Measurements from ENCODE around the gene MRPL3.
"Not testable (repeated sequence)": the region's sequence is repeated elsewhere in the genome, so short reads cannot be mapped to it uniquely, and the experiment has no call there.

Gene MRPL3

GRCh38 chr3:131491775-131492174 lies 11.0 kb downstream of the MRPL3 start:
- no peak for DNase-seq

DNA sequence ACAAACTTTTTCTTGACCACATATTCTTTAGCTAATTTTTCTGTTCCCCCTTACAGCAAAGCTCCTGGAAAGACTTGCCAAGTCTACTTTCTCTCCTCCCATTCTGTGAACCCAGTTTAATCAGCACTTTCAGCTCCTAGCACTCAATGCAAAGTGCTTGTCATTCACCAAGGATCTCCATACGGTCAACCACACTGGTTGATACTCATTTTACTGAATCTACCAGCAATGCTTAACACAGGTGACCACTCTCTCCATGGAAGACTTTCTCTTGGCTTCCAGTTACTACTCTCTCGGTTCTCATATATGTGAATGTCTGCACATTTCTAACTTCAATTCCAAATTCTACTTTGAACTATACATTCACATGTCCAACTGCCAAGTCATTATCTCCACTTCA lies 11.7 kb downstream of the MRPL3 start:
- no peak for DNase-seq

DNA sequence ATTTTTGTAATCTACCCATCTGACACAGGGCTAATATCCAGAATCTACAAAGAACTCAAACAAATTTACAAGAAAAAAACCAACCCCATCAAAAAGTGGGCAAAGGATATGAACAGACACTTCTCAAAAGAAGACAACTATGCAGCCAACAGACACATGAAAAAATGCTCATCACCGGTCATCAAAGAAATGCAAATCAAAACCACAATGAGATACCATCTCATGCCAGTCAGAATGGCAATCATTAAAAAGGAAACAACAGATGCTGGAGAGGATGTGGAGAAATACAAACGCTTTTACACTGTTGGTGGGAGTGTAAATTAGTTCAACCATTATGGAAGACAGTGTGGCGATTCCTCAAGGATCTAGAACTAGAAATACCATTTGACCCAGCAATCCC lies 16.2 kb downstream of the MRPL3 start:
- DNase-seq, result not testable (repeated sequence)

DNA sequence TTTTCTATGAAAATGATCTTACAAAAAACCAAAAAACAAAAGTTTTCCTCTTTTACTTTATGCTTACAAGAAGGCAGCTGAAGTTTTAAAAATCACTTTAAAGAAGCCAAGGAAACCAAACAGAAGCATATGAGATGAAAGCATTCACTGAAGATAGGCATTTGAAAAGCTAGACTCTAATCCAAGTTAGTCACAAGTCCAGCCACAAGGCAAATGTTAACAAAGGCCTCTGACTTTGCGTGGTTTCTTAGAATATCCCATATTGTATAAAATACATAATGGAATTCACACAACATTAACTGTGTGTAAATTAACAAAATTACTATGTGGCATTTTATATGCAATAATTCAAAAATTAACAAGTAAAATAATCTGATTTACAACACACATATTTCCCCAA lies 17.7 kb downstream of the MRPL3 start:
- DNase-seq, result no peak

GRCh38 chr3:131484496-131485111 lies 18.2 kb downstream of the MRPL3 start:
- no peak for DNase-seq

DNA sequence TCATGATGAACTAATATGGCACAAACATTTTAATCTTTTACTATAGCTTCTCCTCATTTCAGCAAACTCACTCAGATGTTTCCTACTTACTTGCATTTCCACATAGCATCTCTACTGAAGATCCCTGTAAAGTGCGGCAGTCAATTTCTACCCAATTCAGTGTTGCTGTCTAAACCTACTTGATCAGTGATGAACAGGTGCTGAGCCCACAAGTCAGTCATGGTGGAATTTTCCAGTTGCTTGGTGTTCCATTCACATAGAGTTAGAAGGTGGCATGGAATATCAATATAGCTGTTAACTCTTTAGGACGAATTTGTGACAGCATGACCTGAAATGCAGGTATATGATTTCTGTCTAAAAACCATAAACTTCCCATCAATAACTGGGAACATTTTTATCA lies 22.7 kb downstream of the MRPL3 start:
- DNase-seq, result no peak

DNA sequence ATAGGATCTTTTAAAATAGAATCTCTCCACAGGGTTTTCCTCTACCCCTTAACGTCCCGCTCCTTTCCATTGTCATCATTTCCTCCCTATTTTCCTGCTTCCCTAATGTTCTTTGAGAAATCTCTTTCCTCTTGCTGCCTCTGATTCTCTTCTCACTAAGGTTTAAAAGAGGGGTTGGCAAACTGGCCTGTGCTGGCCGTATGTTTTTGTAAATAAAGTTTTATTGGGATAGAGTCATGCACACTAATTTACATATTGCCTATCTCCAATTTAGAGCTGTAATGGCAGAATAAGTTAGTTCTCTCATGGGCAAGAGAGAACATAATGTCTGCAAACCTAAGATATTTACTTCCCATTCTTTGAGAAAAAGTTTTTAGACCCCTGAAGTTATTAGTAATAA lies 25.0 kb downstream of the MRPL3 start:
- no peak for DNase-seq

DNA sequence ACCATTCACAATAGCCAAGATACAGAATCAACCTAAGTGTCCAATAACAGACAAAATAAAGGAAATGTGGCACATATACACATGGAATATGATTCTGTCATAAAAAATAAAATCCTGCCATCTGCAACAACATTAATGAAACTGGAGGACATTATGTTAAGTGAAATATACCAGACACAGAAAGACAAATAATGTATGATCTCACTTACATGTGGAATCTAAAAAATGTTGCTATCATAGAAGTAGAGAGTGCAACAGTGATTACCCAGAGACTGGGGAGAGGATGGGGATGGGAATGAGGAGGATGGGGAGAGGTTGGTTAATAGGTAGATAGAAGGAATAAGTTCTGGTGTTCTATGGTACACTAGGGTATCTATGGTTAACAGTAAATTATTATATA lies 28.7 kb downstream of the MRPL3 start:
- no peak for DNase-seq

GRCh38 chr3:131470377-131470776 lies 32.4 kb downstream of the MRPL3 start:
- DNase-seq, result no peak

DNA sequence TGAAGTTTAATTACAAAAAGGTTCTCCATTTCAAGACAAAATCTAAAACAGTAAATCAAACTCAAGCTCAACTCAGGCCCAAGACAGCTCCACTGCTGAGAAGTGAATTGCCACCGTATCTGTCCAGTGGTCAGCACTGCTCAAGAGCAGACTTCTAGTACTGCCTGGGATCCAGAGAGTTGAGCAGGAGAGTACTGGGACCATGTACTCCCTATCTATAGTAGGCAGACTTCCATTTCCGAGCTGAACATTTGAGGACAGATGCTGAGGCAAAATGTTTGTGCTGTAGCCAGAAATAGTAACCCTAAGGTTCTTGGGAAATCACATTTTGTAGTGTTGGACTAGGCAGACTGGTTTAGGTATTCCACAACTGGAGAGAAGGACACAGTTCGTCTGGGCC lies 44.1 kb downstream of the MRPL3 start:
- DNase-seq, result no peak

- DNase-seq, result no peak
Observed at GRCh38 chr3:131457220-131457619, 45.6 kb downstream of the MRPL3 start.

DNA sequence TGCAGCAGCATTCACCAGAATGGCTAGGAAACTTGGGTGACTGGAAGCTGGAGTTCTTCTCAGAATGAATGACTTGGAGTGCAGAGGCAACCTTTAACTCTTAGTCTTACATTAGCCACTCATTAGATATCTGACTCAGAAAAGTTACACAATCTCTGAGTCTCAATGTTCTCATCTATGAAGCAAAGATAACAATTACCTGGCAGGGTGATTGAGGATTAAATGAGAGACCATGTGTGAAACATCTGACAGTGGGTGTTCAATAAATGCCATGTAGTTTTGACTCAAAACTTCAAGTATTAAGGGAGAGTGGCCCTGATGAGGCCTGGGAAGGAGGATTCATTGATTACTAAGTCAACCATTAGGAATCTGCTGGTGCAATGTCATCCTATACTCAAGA lies 48.3 kb downstream of the MRPL3 start:
- no peak for DNase-seq

DNA sequence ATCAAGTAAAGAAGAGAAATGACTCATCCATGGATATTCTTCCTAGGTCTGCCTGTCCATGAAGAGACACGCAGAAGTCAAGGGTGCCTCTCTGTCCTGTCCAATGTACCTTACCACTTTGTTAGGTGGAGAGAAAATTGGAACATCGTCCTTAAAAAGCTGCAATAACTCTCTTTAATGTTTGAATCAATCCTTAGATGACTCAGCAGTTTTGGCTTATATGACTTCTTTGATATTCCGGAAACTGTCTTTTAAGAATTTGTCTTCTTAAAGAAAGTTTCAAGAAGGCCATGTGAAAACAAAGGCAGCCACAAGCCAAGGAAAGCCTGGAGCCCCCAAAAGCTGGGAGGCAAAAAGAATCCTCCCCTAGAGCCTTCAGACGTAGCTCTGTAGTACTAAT lies 49.2 kb downstream of the MRPL3 start:
- no peak for DNase-seq

- no peak for DNase-seq
Observed at GRCh38 chr3:131447349-131447748, 55.4 kb downstream of the MRPL3 start.

DNA sequence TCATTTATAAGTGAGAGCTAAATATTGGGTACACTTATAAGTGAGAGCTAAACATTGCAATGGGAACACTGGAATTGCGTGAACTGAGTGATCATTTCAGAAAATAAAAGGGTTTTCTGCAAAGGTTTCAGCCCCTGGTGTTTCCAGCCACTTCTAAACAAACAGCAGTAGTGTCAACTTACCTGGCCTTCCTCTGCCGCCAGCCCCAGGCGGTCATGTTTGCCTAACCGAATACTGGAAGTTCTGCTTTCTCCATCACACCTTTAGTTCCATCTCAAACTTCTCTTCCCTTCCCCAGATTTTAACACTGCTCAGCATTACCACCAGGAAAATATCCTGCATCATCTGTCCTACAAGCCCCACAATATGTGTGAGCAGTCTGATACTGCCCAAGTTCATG lies 58.6 kb downstream of the MRPL3 start:
- DNase-seq, result no peak

DNA sequence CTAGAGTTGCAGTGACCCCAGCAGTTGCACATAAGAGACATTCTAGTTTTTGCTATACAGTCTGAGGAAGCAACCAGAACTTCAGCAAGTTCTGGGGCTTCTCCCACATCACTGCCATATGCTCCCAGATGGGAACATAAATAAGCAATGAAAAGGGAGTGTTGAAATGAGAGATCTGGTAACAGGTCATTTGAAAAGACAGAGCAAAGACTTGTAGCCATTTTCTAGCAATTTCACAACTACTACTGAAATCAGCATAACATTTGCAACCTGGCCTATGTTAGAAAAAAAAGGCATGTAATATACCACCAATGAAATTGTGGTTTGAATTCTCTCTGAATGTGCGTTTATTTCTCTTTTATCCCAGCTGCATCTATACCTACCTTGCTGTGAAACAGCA lies 63.7 kb downstream of the MRPL3 start:
- DNase-seq, result no peak

DNA sequence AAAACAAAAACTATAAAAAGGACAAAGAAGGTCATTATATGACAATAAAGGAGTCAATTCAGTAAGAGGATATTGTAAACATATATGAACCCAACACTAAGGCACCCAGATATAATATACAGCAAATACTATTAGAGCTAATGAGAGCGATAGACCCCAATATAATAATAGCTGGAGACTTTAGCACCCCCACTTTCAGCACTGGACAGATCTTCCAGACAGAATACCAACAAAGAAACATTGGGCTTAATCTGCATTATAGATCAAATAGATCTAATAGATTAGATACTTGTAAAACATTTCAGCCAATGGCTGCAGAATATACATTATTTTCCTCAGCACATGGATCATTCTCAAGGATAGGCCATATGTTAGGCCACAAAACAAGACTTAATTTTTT lies 67.8 kb downstream of the MRPL3 start:
- no peak for DNase-seq

DNA sequence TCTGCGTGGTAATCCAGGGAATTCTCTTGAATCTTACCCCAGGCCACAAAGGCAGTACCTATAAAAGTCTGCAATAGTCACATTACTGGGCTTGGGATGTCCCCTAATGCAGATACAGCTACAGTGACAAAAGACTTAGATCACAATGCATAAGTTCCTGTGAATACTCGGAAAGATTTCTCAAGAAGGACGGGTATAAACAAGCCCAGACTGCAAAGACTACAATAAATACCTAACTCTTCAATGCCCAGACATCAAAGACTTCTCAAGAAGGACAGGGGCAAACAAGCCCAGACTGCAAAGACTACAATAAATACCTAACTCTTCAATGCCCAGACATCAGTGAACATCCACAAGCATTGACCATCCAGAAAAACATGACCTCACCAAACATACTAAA lies 70.3 kb downstream of the MRPL3 start:
- DNase-seq, result no peak

- DNase-seq, result no peak
Observed at GRCh38 chr3:131431754-131432153, 71.0 kb downstream of the MRPL3 start.

- no peak for DNase-seq
Observed at GRCh38 chr3:131427226-131427625, 75.5 kb downstream of the MRPL3 start.

DNA sequence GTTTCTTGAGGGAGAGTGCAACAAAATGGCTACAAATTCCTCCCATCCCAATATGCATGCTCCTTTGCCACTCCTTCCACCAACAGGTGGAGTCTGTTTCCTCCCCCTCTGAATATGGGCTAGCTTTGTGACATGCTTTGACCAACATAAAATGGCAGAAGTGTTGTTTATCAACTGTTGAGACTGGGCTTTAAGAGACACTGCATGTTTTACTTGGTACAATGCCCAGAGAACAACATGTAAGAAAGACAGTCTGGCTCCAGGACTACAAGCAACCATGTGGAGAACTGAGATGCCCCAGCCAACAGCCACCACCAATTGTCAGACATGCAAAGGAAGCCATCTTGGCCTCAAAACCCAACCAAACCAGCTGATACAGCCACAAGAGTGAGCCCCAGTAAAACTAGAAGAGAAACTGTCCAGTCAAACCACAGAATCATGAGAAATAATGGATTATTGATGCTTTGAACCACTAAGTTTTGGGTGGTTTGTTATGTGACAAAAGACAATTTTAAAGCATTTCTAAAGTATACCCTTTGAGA lies 80.7 kb downstream of the MRPL3 start:
- DNase-seq, result no peak

DNA sequence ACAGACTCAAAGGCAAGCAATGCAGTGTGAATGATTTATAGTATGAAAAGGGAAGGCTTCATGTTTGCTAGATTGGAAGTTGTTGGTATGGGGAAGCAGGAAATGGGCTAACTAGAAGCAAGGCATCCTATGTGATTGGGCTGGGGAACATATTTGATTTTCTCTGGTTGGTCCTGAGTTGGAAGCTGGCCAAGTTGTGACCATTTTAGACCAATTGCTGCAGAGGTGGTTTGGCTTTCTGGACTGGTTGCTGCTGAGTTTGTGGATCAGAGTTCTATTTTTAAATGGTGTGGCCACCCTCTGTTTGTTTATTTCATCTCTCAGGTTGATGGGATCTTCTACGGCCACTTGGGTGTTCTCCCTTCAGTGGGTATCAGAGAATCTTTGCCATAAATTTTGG lies 81.5 kb downstream of the MRPL3 start:
- no peak for DNase-seq

- no peak for DNase-seq
Observed at GRCh38 chr3:131417751-131418150, 85.0 kb downstream of the MRPL3 start.
